IMR-90 (cell line): Measurements from ENCODE around the gene ADCYAP1R1. TPM values are rescaled to one million over a fixed set of nuclear protein-coding genes. Genes with fewer than 3 reads are reported as not detected.

ENCODE experiments used
- ATAC-seq: fragments of 200-7000 bp; cut with Tn5 transposase; 2 replicates; pipeline ENCODE4 v1.9.1; 2020; ENCODE audit warnings: low read depth, mild to moderate bottlenecking, moderate library complexity
- BruUV-seq: library from RNA; stranded (reverse); fragments of 400-500 nt; replicated peaks from 2 replicates; lab custom pipeline; 2021; lab: Mats Ljungman, UMichigan
- CTCF ChIA-PET: fragments of 300-600 bp; formaldehyde crosslinking; extraction: SDS; loops from one replicate; lab custom pipeline; 2021; ENCODE audit warnings: antibody characterized with exemption; lab: Yijun Ruan, JAX
- POLR2A ChIA-PET: fragments of 300-600 bp; sonication (Branson Sonifier 250); formaldehyde crosslinking; loops from one replicate; lab custom pipeline; 2022; ENCODE audit warnings: antibody characterized with exemption; ENCODE audit not compliant: unreplicated experiment; lab: Charles Lee
- DNase-seq: peaks from one replicate; pipeline ENCODE4 v3.0.0; 2013
- H2AFZ ChIP-seq: replicated peaks from 2 replicates; pipeline ENCODE3; 2013; ENCODE audit warnings: low read length, mild to moderate bottlenecking; ENCODE audit not compliant: poor library complexity
- H2AK5ac ChIP-seq: 2 replicates; pipeline ENCODE4 v1.6.1; 2013; ENCODE audit warnings: low read depth, low read length, inconsistent platforms
- H2AK9ac ChIP-seq: replicated peaks from 2 replicates; pipeline ENCODE3; 2013; ENCODE audit warnings: mild to moderate bottlenecking, low read depth, low read length, moderate library complexity; ENCODE audit not compliant: poor library complexity
- H2BK120ac ChIP-seq: 2 replicates; pipeline ENCODE4 v1.6.1; 2013; ENCODE audit warnings: low read depth, low read length, inconsistent platforms
- H2BK15ac ChIP-seq: 3 replicates; pipeline ENCODE4 v1.6.1; 2013; ENCODE audit warnings: low read depth, low read length, inconsistent platforms
- H2BK20ac ChIP-seq: 2 replicates; pipeline ENCODE4 v1.6.1; 2013; ENCODE audit warnings: low read depth, mild to moderate bottlenecking, inconsistent platforms, low read length, moderate library complexity
- H2BK5ac ChIP-seq: 2 replicates; pipeline ENCODE4 v1.6.1; 2013; ENCODE audit warnings: mild to moderate bottlenecking, low read depth, low read length, inconsistent platforms; ENCODE audit not compliant: poor library complexity, severe bottlenecking
- H3K14ac ChIP-seq: replicated peaks from 2 replicates; pipeline ENCODE4 v1.6.1; 2013; ENCODE audit warnings: low read depth, low read length, inconsistent platforms
- H3K18ac ChIP-seq: 2 replicates; pipeline ENCODE4 v1.6.1; 2013; ENCODE audit warnings: low read depth, low read length, control low read depth
- H3K23ac ChIP-seq: 2 replicates; pipeline ENCODE4 v1.6.1; 2013; ENCODE audit warnings: low read depth, low read length, inconsistent platforms
- H3K27ac ChIP-seq: 2 replicates; pipeline ENCODE4 v1.5.1; 2013; ENCODE audit warnings: mild to moderate bottlenecking, control low read depth, low read length; ENCODE audit not compliant: insufficient read depth
- H3K27me3 ChIP-seq: 2 replicates; pipeline ENCODE4 v1.6.1; 2013; ENCODE audit warnings: low read length; ENCODE audit not compliant: control insufficient read depth, insufficient read depth
- H3K36me3 ChIP-seq: 2 replicates; pipeline ENCODE4 v1.6.1; 2013; ENCODE audit warnings: low read length, mixed read lengths; ENCODE audit not compliant: control insufficient read depth, insufficient read depth
- H3K4ac ChIP-seq: 2 replicates; pipeline ENCODE4 v1.6.1; 2013; ENCODE audit warnings: low read depth, low read length, inconsistent platforms
- H3K4me1 ChIP-seq: 2 replicates; pipeline ENCODE4 v1.6.1; 2013; ENCODE audit warnings: low read length, mixed read lengths; ENCODE audit not compliant: control insufficient read depth, insufficient read depth
- H3K4me2 ChIP-seq: 2 replicates; pipeline ENCODE4 v1.6.1; 2013; ENCODE audit warnings: low read depth, mild to moderate bottlenecking, control low read depth, low read length, moderate library complexity
- H3K4me3 ChIP-seq: 2 replicates; pipeline ENCODE4 v1.5.1; 2013; ENCODE audit warnings: low read depth, mild to moderate bottlenecking, control low read depth, low read length, moderate library complexity; ENCODE audit not compliant: insufficient read depth
- H3K56ac ChIP-seq: 2 replicates; pipeline ENCODE4 v1.6.1; 2013; ENCODE audit warnings: low read length, inconsistent platforms; ENCODE audit not compliant: insufficient read depth; ENCODE audit errors: extremely low read depth
- H3K79me1 ChIP-seq, 2 experiments: 2 replicates each; pipeline ENCODE4 v1.6.1; 2013; ENCODE audit warnings: low read length in 2 of 2, inconsistent platforms in 1 of 2, low read depth in 1 of 2
- H3K9ac ChIP-seq: 2 replicates; pipeline ENCODE4 v1.6.1; 2013; ENCODE audit warnings: low read depth, low read length, control low read depth
- H3K9me1 ChIP-seq: 2 replicates; pipeline ENCODE4 v1.6.1; 2013; ENCODE audit warnings: low read length, inconsistent platforms; ENCODE audit not compliant: insufficient read depth
- H3K9me3 ChIP-seq: 2 replicates; pipeline ENCODE4 v1.6.1; 2013; ENCODE audit warnings: low read length; ENCODE audit not compliant: control insufficient read depth, insufficient read depth
- H4K20me1 ChIP-seq: 2 replicates; pipeline ENCODE4 v1.6.1; 2013; ENCODE audit warnings: low read length, inconsistent platforms; ENCODE audit not compliant: insufficient read depth
- H4K5ac ChIP-seq: 2 replicates; pipeline ENCODE4 v1.6.1; 2013; ENCODE audit warnings: mild to moderate bottlenecking, low read depth, low read length, control low read depth
- H4K8ac ChIP-seq, 2 experiments: 2 replicates each; pipeline ENCODE4 v1.6.1; 2013; ENCODE audit warnings: low read depth in 2 of 2, low read length in 2 of 2, control low read depth in 1 of 2, inconsistent platforms in 1 of 2
- H4K91ac ChIP-seq: 2 replicates; pipeline ENCODE4 v1.6.1; 2013; ENCODE audit warnings: low read depth, low read length, inconsistent platforms; ENCODE audit not compliant: insufficient read depth
- BHLHE40 ChIP-seq: fragments of 150-350 bp; IDR thresholded peaks from 2 replicates; pipeline ENCODE4 v1.6.1; 2016; ENCODE audit warnings: mild to moderate bottlenecking, low read depth, low read length
- CEBPB ChIP-seq: IDR thresholded peaks from 2 replicates; pipeline ENCODE4 v1.6.1; 2012; ENCODE audit warnings: low read depth, low read length, improper control_type of control experiment
- CHD1 ChIP-seq: IDR thresholded peaks from 2 replicates; pipeline ENCODE4 v1.6.1; 2012; ENCODE audit warnings: low read depth, low read length, improper control_type of control experiment
- CTCF ChIP-seq: conservative IDR thresholded peaks from 2 replicates; pipeline ENCODE4 v1.5.1; 2012; ENCODE audit warnings: mild to moderate bottlenecking, low read depth, low read length, improper control_type of control experiment
- ELK1 ChIP-seq: fragments of 150-350 bp; IDR thresholded peaks from 2 replicates; pipeline ENCODE4 v1.6.1; 2016; ENCODE audit warnings: low read depth, mild to moderate bottlenecking, low read length, moderate library complexity, borderline replicate concordance
- FOS ChIP-seq: fragments of 150-350 bp; IDR thresholded peaks from 2 replicates; pipeline ENCODE4 v1.6.1; 2016; ENCODE audit warnings: low read depth, low read length
- MAFK ChIP-seq: IDR thresholded peaks from 2 replicates; pipeline ENCODE4 v1.6.1; 2012; ENCODE audit warnings: low read depth, low read length, improper control_type of control experiment
- MXI1 ChIP-seq: IDR thresholded peaks from 2 replicates; pipeline ENCODE4 v1.6.1; 2012; ENCODE audit warnings: low read depth, mild to moderate bottlenecking, low read length, moderate library complexity, borderline replicate concordance
- NFE2L2 ChIP-seq: fragments of 150-350 bp; IDR thresholded peaks from 2 replicates; pipeline ENCODE4 v1.6.1; 2016; ENCODE audit warnings: low read depth, mild to moderate bottlenecking, low read length
- POLR2A ChIP-seq: IDR thresholded peaks from 2 replicates; pipeline ENCODE4 v1.6.1; 2012; ENCODE audit warnings: mild to moderate bottlenecking, low read depth, low read length
- RAD21 ChIP-seq: IDR thresholded peaks from 2 replicates; pipeline ENCODE4 v1.6.1; 2012; ENCODE audit warnings: low read length, improper control_type of control experiment
- RCOR1 ChIP-seq: IDR thresholded peaks from 2 replicates; pipeline ENCODE4 v1.6.1; 2012; ENCODE audit warnings: mild to moderate bottlenecking, low read length, improper control_type of control experiment; ENCODE audit not compliant: insufficient replicate concordance
- RFX5 ChIP-seq: IDR thresholded peaks from 2 replicates; pipeline ENCODE4 v1.8.0; 2012; ENCODE audit warnings: low read depth, mild to moderate bottlenecking, low read length, moderate library complexity
- USF2 ChIP-seq: fragments of 150-350 bp; IDR thresholded peaks from 2 replicates; pipeline ENCODE4 v1.6.1; 2017; ENCODE audit warnings: mild to moderate bottlenecking, antibody characterized with exemption, low read length, low read depth
- WGBS, 2 experiments: methylation state at CpG; one replicate each; pipeline versions ENCODE4 v1.1.5 to v1.1.7; 2013; ENCODE audit warnings: missing lambda C conversion rate in 2 of 2; ENCODE audit not compliant: insufficient read length in 1 of 2; ENCODE audit errors: extremely low coverage in 2 of 2; 5-methylcytosine and 5-hydroxymethylcytosine counted together
- dilution Hi-C: fragments of 300-500 bp; cut with HindIII; formaldehyde crosslinking; loops from one replicate; pipeline ENCODE4 v1.14.3; 2018; ENCODE audit warnings: low sequenced_read_pairs; ENCODE audit not compliant: unreplicated experiment
- in situ Hi-C: fragments of 300-500 bp; cut with MboI; formaldehyde crosslinking; loops from 3 replicates; pipeline ENCODE4 v1.14.3; 2019; ENCODE audit warnings: low sequenced_read_pairs, inconsistent platforms, mixed read lengths
- intact Hi-C: fragments of 100-400 bp; cut with micrococcal nuclease; formaldehyde crosslinking; loops from 2 replicates; pipeline ENCODE4 v1.10.0; 2022
- polyA plus RNA-seq, 3 experiments: library from polyadenylated mRNA; depleted of rRNA; stranded (reverse); fragments of >200 nt; gene quantifications; 2 replicates each; pipeline ENCODE4 v1.2.3, GENCODE V29; 2012; ENCODE audit warnings: low replicate concordance in 1 of 3
- total RNA-seq: library from RNA; depleted of rRNA; stranded (reverse); fragments of >200 nt; gene quantifications from 2 replicates; pipeline ENCODE4 v1.2.3, GENCODE V29; 2012

ADCYAP1R1 gene
- total and polyA plus RNA-seq, 2 of the 4 experiments (the other 2 are of a cell fraction): not detected

- Histone ChIP-seq H3K4me3 (no peak overlapping the region), H2AK5ac (no peak overlapping the region), H3K4ac (no peak overlapping the region), H4K91ac (no peak overlapping the region), H3K9ac (no peak overlapping the region), H2BK120ac (no peak overlapping the region), H2AFZ (no peak overlapping the region), H3K36me3 (no peaks in the 10 kb centered on the region), H3K14ac (no peak overlapping the region), H3K23ac (no peak overlapping the region), H4K8ac (no peak overlapping the region), H2BK15ac (no peak overlapping the region), H3K4me1 (no peaks in the 10 kb centered on the region), H3K9me3 (no peaks in the 10 kb centered on the region), H2AK9ac (no peak overlapping the region), H3K27ac (no peak overlapping the region), H2BK5ac (no peak overlapping the region), H3K27me3 (peaks cover 7% of the 10 kb centered on the region; the same call in 1 of the 2 replicates), H4K5ac (no peak overlapping the region), H3K9me1 (no peaks in the 10 kb centered on the region), H3K56ac (no peak overlapping the region), H4K20me1 (no peaks in the 10 kb centered on the region), H3K4me2 (no peak overlapping the region), H3K18ac (no peak overlapping the region), H2BK20ac (no peak overlapping the region), H3K79me1 (no peaks in the 10 kb centered on the region)
- BruUV-seq: no TSS peak
- in situ Hi-C loops (no loop called here), dilution Hi-C loops (no loop called here), intact Hi-C loops (no loop called here)
- no peak for TF ChIP-seq USF2
- TF ChIP-seq MAFK: no peak
- TF ChIP-seq CTCF: no peak
- no peak for TF ChIP-seq NFE2L2
- no peak for TF ChIP-seq CEBPB
- TF ChIP-seq CHD1: no peak
- no peak for TF ChIP-seq RCOR1
- TF ChIP-seq RFX5: no peak
- TF ChIP-seq RAD21: no peak
- no peak for TF ChIP-seq MXI1
- no peak for TF ChIP-seq FOS
- no peak for TF ChIP-seq POLR2A
- TF ChIP-seq BHLHE40: no peak
- TF ChIP-seq ELK1: no peak
- DNase-seq (no peak), ATAC-seq (no peak)
- no CpG with 5 or more reads among the region's 4 CpGs for WGBS, 2 experiments
- POLR2A ChIA-PET: no interaction called here
- CTCF ChIA-PET: no interaction called here
These were observed 17.9 kb downstream of the ADCYAP1R1 start for GRCh38 chr7:31069860-31070555.
